BJ (cell line): ENCODE results near the gene DDX41. TPM values are rescaled to one million over a fixed set of nuclear protein-coding genes. Genes with fewer than 3 reads are reported as not detected.

Source experiments
- CTCF ChIA-PET: fragments of 350-600 bp; formaldehyde crosslinking; extraction: SDS; loops from one replicate; lab custom pipeline; 2021; ENCODE audit warnings: antibody characterized with exemption, inconsistent platforms; lab: Yijun Ruan, JAX
- POLR2A ChIA-PET: fragments of 300-600 bp; sonication (Branson Sonifier 250); formaldehyde crosslinking; extraction: SDS; loops from one replicate; lab custom pipeline; 2021; ENCODE audit warnings: antibody characterized with exemption; lab: Charles Lee
- DNase-seq: peaks from one replicate; pipeline ENCODE4 v3.0.0-alpha.2; 2011; ENCODE audit warnings: low read depth
- H3K27me3 ChIP-seq: 2 replicates; pipeline ENCODE4 v1.6.0; 2011; ENCODE audit warnings: low read length; ENCODE audit not compliant: control insufficient read depth, insufficient read depth
- H3K36me3 ChIP-seq: 2 replicates; pipeline ENCODE4 v1.5.1; 2011; ENCODE audit warnings: low read length; ENCODE audit not compliant: control insufficient read depth, insufficient read depth
- H3K4me3 ChIP-seq: 2 replicates; pipeline ENCODE4 v1.5.1; 2011; ENCODE audit warnings: low read depth, mild to moderate bottlenecking, control low read depth, low read length
- polyA plus RNA-seq: library from polyadenylated mRNA; depleted of rRNA; stranded (reverse); fragments of >200 nt; gene quantifications from 2 replicates; pipeline ENCODE4 v1.2.3, GENCODE V29; 2011
- TF ChIP-seq, protein P1 (sequence below): IDR thresholded peaks from 2 replicates; pipeline ENCODE4 v1.5.1; 2011; ENCODE audit warnings: low read depth, mild to moderate bottlenecking, control low read depth, inconsistent platforms, low read length, moderate library complexity; ENCODE audit not compliant: insufficient read depth

DDX41 gene
- polyA plus RNA-seq, 1 experiment: 144 TPM

DNA sequence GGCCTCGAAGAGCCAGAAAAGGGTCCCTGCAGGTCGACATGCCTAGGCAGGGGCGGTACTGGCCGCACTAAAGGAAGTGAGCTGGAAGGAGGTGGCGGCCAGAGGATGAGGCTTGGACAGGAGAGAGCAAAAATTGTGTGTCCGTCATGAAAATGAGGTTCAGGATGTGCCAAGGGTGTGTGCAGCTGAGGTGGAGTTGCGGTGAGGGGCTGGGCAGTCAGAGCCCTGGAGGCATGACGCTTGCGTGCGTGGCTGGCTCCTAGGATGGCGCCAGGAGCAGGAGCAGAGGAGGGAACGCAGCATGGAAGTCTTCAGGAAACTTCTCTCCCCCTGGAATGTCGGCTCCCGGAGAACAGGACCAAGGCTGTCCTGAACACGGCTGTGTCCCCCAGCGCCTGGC is 13.9 kb downstream of the DDX41 start:
- TF ChIP-seq, protein P1, sequence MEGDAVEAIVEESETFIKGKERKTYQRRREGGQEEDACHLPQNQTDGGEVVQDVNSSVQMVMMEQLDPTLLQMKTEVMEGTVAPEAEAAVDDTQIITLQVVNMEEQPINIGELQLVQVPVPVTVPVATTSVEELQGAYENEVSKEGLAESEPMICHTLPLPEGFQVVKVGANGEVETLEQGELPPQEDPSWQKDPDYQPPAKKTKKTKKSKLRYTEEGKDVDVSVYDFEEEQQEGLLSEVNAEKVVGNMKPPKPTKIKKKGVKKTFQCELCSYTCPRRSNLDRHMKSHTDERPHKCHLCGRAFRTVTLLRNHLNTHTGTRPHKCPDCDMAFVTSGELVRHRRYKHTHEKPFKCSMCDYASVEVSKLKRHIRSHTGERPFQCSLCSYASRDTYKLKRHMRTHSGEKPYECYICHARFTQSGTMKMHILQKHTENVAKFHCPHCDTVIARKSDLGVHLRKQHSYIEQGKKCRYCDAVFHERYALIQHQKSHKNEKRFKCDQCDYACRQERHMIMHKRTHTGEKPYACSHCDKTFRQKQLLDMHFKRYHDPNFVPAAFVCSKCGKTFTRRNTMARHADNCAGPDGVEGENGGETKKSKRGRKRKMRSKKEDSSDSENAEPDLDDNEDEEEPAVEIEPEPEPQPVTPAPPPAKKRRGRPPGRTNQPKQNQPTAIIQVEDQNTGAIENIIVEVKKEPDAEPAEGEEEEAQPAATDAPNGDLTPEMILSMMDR: no peak
- DNase-seq: no peak
- POLR2A ChIA-PET: no interaction called here
- Histone ChIP-seq H3K27me3 (no peaks in the 10 kb centered on the region), H3K4me3 (no peak overlapping the region), H3K36me3 (no peaks in the 10 kb centered on the region; the same call in 1 of the 2 replicates)
- CTCF ChIA-PET: interaction anchor here (1.0 to 5.2 kb wide), 7 partner anchors 7 to 133 kb away, joined by 3 to 61 read pairs (median 13); partner anchors contain the start of gene DOK3

DNA sequence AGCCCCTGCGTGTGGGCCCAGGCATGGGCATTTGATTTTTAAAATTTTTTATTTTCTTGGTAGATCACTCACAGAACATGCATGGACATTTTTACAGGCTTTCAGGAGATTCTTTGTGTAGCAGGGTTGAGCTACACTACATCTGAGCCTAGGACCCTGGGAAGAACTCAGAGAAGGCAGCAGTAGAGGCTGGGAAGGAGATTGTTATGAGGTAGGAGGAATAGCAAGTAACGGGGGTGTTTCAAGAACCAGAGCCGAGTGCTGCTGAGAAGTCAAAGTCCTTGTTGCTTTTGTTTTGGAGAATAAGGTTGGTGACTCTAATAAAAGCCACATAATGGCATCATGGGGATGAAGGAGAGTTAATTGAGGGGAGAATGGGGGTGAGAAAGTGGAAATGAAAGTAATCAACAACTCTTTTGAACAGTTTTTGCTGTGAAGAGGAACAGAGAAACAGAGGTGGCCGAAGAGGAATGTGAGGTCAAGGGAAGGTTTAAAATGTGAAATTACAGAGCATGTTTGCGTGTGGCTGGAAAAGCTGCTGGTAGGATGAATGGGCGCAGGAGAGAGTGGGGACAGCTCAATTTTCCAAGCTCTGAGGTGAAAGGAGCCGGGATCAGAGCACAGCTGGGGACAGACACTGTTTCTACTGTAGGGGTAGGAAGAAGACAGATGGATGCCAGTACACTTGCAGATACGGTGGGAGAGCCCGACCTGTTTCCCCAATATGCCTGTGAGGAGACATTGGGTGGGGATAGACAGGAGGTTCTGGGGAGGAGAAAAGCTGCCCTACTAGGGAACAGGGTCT is 14.7 kb downstream of the DDX41 start:
- TF ChIP-seq, protein P1: no peak
- CTCF ChIA-PET: interaction anchor here (0.8 to 5.2 kb wide), 28 partner anchors 8 to 389 kb away, joined by 3 to 61 read pairs (median 6); partner anchors contain the start of genes DDX41, DOK3, FAM193B and MXD3
- H3K36me3 ChIP-seq: no peaks in the 10 kb centered on the region; the same call in 1 of the 2 replicates
- POLR2A ChIA-PET: no interaction called here
- DNase-seq: no peak
- H3K4me3 ChIP-seq: no peak overlapping the region
- no peaks in the 10 kb centered on the region for H3K27me3 ChIP-seq

DNA sequence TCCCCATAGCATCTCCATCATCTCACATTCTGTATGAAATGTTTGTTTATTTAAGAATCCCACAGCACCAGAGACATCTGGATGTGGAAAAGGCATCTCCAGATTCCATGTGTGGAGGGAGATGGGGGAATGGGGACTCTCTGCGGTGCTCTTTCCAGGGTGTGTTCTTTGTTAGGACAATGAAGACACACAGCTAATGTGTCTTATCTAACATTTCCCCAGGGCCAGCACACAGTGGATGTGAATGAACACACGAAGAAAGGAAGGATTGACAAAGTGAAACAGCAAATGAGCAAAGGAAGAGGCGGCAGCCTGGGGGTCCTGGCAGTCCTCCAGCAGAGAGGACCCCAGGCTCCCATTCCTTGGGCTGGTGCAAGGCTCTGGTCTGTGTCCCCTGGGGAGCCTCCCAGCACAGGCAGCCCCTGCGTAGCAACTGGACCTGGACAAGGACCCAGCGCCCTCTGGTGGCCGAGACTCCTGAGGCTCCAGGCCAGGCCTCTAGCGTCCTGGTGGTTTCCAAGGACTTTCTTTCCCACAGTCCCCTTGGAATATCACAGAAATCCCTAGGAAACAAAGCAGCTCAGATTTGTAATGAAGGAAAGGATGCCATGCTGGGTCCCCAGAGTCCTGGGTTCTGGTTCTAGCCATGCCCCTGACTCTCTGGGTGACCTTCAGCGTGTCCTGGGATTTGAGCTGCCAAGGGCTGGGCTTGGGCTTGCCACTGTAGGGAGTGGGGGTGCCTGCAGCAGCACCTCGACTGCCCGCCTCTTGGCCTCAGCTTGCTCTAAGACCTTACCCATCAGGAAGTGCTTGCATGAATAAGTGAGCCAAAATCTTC is 15.9 kb downstream of the DDX41 start:
- TF ChIP-seq, protein P1: peak; percentile 98
- no peak for DNase-seq
- CTCF ChIA-PET: interaction anchor here (0.6 to 5.2 kb wide), 38 partner anchors 8 to 388 kb away, joined by 3 to 61 read pairs (median 5); partner anchors contain the start of genes DDX41, DOK3, FAM193B and MXD3
- H3K4me3 ChIP-seq: no peak overlapping the region
- no peaks in the 10 kb centered on the region for H3K27me3 ChIP-seq
- H3K36me3 ChIP-seq: peaks cover 2% of the 10 kb centered on the region; the same call in 1 of the 2 replicates
- POLR2A ChIA-PET: interaction anchor here (0.7 kb wide), 1 partner anchor 68 kb away, joined by 4 read pairs; no protein-coding TSS in a partner anchor

DNA sequence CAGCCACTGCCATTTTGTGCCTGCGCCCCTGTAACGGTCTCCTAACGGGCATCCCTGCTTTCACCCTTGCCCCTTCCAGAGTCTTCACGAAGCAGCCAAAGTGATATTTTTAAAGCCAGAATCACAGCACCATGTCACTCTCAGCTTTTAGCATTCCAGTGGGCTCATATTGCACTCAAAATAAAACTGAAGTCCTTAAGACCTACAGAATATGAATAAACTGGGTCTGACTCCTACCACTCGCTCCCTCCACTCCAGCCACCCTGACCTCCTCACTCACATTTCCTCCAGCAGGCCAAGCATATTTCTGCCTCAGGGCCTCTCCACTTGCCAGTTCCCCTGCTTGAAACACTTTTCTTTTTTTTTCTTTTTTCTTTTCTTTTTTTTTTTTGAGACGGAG is 16.9 kb downstream of the DDX41 start:
- Histone ChIP-seq H3K27me3 (no peaks in the 10 kb centered on the region), H3K36me3 (peaks cover 8% of the 10 kb centered on the region), H3K4me3 (no peak overlapping the region)
- no peak for DNase-seq
- POLR2A ChIA-PET: no interaction called here
- CTCF ChIA-PET: interaction anchor here (0.8 to 7.9 kb wide), 12 partner anchors 7 to 188 kb away, joined by 3 to 82 read pairs (median 14); partner anchors contain the start of genes DDX41, DOK3 and MXD3
- TF ChIP-seq, protein P1: no peak
